HAP-1 (cell line): Measurements from ENCODE around the gene TBK1.
A peak's percentile ranks its signal among the peaks of the same experiment; 100 is the strongest.

Experiments
- DNase-seq, 2 experiments: peaks; one replicate each; pipeline ENCODE4 v3.0.0-alpha.2; 2016 to 2020; ENCODE audit warnings: low spot score in 2 of 2
- H3K27me3 ChIP-seq: fragments of 250-450 bp; sonication (Bioruptor Pico); 2 replicates; pipeline ENCODE4 v1.5.1; 2020; ENCODE audit warnings: low read depth, mild to moderate bottlenecking, moderate library complexity
- H3K36me3 ChIP-seq: fragments of 250-450 bp; sonication (Bioruptor Pico); replicated peaks from 2 replicates; pipeline ENCODE4 v1.5.1; 2020; ENCODE audit warnings: mild to moderate bottlenecking
- H3K4me1 ChIP-seq: fragments of 250-450 bp; sonication (Bioruptor Pico); 2 replicates; pipeline ENCODE4 v1.5.1; 2020; ENCODE audit warnings: mild to moderate bottlenecking
- H3K4me3 ChIP-seq: fragments of 250-450 bp; sonication (Bioruptor Pico); 2 replicates; pipeline ENCODE4 v1.5.1; 2020; ENCODE audit warnings: mild to moderate bottlenecking, moderate library complexity
- H3K9me3 ChIP-seq: fragments of 250-450 bp; sonication (Bioruptor Pico); 2 replicates; pipeline ENCODE4 v1.5.1; 2020; ENCODE audit warnings: mild to moderate bottlenecking, moderate library complexity
- in situ Hi-C: fragments of 300-500 bp; cut with MboI; formaldehyde crosslinking; loops from 3 replicates; pipeline ENCODE4 v1.14.3; 2020; ENCODE audit warnings: low sequenced_read_pairs, inconsistent platforms, mixed read lengths

The TBK1 gene

DNA sequence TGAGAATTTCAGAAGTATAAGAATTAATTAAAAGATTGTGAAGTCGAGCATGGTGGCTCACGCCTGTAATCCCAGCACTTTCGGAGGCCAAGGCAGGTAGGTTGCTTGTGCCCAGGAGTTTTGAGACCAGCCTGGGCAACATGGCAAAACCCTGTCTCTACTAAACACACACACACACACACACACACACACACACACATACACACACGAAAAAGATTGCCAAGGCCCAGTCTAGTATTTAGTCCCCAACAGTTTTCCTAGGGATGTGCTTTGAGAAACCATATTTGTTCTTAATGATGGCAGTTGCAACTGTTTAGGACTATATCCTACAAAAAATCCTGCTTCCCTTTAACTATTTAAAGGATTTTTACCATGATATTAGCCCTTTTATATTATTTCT lies 6.0 kb downstream of the TBK1 start:
- Histone ChIP-seq H3K4me1 (peaks cover 12% of the 10 kb centered on the region), H3K36me3 (peaks cover 22% of the 10 kb centered on the region), H3K4me3 (no peak overlapping the region), H3K9me3 (no peaks in the 10 kb centered on the region), H3K27me3 (no peaks in the 10 kb centered on the region)
- in situ Hi-C loops, result no loop called here
- DNase-seq, result no peak

- no peak for DNase-seq
- H3K4me1 ChIP-seq, result peaks cover 4% of the 10 kb centered on the region
- no peaks in the 10 kb centered on the region for H3K9me3 ChIP-seq
- H3K27me3 ChIP-seq, result no peaks in the 10 kb centered on the region
- H3K36me3 ChIP-seq, result peaks cover 28% of the 10 kb centered on the region
- no peak overlapping the region for H3K4me3 ChIP-seq
- in situ Hi-C loops, result no loop called here
These were observed 7.5 kb downstream of the TBK1 start for GRCh38 chr12:64459394-64459891.

GRCh38 chr12:64461634-64462414 lies 9.9 kb downstream of the TBK1 start:
- Histone ChIP-seq H3K27me3 (no peaks in the 10 kb centered on the region), H3K4me1 (peaks cover 7% of the 10 kb centered on the region), H3K4me3 (no peak overlapping the region), H3K36me3 (peaks cover 40% of the 10 kb centered on the region), H3K9me3 (no peaks in the 10 kb centered on the region)
- in situ Hi-C loops, result no loop called here
- DNase-seq, result peak; percentile 14 to 19

DNA sequence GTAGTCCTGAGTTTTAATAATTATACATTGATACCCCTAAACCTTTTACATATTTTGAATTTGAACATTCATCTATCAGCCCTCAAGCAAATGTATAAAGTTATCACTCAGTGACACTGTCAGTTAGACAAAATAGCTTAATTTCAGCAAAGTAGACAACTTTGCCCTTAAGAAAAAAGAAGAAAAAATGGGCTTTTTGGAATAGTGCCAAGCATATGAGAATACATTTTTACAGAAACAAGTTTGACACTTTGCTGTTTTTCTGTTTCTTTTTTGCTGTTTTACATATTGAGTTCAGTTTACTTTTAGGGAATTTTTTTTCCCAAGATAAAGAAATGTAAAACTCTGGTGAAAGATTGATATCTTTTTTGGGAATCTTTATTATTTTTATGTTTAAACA lies 14.3 kb downstream of the TBK1 start:
- peaks cover 7% of the 10 kb centered on the region for H3K4me1 ChIP-seq
- in situ Hi-C loops, result no loop called here
- no peak overlapping the region for H3K4me3 ChIP-seq
- peaks cover 38% of the 10 kb centered on the region for H3K36me3 ChIP-seq
- no peak for DNase-seq
- no peaks in the 10 kb centered on the region for H3K9me3 ChIP-seq
- H3K27me3 ChIP-seq, result no peaks in the 10 kb centered on the region

DNA sequence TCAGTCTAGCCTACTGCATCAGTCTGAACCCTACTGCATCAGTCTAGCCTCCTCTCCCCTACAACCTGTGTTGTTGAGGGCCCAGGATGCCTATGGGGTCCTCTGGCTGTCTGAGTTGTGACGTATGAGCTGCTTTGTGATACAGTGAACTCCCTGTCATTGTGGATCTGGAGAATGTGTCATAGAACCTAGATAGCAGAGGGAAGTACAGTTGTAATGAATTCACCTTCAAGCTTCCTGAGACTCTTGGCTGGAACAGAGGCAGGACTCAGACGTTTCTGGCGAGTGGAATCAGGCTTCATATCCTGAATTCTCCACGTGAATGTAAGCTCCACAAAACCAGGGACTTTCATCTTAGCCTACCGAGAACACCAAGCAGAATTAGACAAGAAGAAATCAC lies 17.0 kb downstream of the TBK1 start:
- Histone ChIP-seq H3K4me1 (peaks cover 2% of the 10 kb centered on the region), H3K4me3 (no peak overlapping the region), H3K9me3 (no peaks in the 10 kb centered on the region), H3K36me3 (peaks cover 37% of the 10 kb centered on the region), H3K27me3 (no peaks in the 10 kb centered on the region)
- in situ Hi-C loops, result no loop called here
- no peak for DNase-seq

- Histone ChIP-seq H3K9me3 (no peaks in the 10 kb centered on the region), H3K4me3 (no peak overlapping the region), H3K4me1 (peaks cover 2% of the 10 kb centered on the region), H3K27me3 (no peaks in the 10 kb centered on the region), H3K36me3 (peaks cover 37% of the 10 kb centered on the region)
- in situ Hi-C loops, result no loop called here
- no peak for DNase-seq
These were observed 17.7 kb downstream of the TBK1 start for GRCh38 chr12:64469455-64470142.

DNA sequence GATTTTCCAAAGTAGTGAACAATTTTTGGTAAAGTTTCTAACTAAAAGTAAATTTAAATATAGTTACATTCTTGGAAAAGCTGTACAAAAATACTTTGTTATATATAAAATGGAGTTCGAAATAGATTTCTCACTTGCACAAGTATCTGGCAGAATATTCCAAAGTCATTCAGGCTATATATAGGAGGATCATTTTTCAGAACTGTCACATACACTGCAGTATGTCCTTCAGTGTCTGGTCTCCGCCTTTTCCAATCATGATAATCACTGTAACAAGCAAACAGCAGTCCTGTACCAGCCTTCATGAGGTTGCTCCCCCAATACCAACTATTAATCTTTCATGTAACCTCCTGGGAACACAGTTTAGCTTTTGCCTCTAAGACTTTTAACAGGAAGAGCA lies 18.6 kb downstream of the TBK1 start:
- in situ Hi-C loops, result no loop called here
- peaks cover 40% of the 10 kb centered on the region for H3K36me3 ChIP-seq
- no peak for DNase-seq

GRCh38 chr12:64473176-64473575 lies 21.3 kb downstream of the TBK1 start:
- peaks cover 43% of the 10 kb centered on the region for H3K36me3 ChIP-seq

More for the DNA sequence above, 18.6 kb downstream of the TBK1 start:
- Histone ChIP-seq H3K27me3 (no peaks in the 10 kb centered on the region), H3K4me3 (no peak overlapping the region), H3K9me3 (no peaks in the 10 kb centered on the region; the same call in 1 of the 2 replicates), H3K4me1 (peaks cover 1% of the 10 kb centered on the region)

DNA sequence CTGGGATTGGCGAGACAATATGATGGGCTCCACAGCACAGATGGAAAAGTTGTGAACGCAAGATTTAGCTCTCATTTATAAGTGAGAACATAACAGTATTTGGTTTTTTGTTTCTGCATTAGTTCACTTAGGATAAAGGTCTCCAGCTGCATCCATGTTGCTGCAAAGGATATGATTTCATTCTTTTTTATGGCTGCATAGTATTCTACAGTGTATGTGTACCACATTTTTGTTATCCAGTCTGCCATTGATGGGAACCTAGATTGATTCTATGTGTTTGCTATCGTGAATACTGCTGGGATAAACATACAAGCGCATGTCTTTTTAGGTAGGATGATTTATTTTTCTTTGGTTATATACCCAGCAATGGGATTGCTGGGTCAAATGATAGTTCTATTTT lies 23.6 kb downstream of the TBK1 start:
- no peak overlapping the region for H3K4me3 ChIP-seq
- no peak for DNase-seq
- in situ Hi-C loops, result no loop called here
- H3K9me3 ChIP-seq, result no peaks in the 10 kb centered on the region; the same call in 1 of the 2 replicates
- peaks cover 3% of the 10 kb centered on the region; the same call in 1 of the 2 replicates for H3K4me1 ChIP-seq
- peaks cover 42% of the 10 kb centered on the region for H3K36me3 ChIP-seq
- H3K27me3 ChIP-seq, result no peaks in the 10 kb centered on the region

More at GRCh38 chr12:64473176-64473575, 21.3 kb downstream of the TBK1 start:
- H3K4me3 ChIP-seq, result no peak overlapping the region
- no peaks in the 10 kb centered on the region; the same call in 1 of the 2 replicates for H3K9me3 ChIP-seq
- DNase-seq, result no peak
- in situ Hi-C loops, result no loop called here
- H3K27me3 ChIP-seq, result no peaks in the 10 kb centered on the region
- H3K4me1 ChIP-seq, result no peaks in the 10 kb centered on the region

DNA sequence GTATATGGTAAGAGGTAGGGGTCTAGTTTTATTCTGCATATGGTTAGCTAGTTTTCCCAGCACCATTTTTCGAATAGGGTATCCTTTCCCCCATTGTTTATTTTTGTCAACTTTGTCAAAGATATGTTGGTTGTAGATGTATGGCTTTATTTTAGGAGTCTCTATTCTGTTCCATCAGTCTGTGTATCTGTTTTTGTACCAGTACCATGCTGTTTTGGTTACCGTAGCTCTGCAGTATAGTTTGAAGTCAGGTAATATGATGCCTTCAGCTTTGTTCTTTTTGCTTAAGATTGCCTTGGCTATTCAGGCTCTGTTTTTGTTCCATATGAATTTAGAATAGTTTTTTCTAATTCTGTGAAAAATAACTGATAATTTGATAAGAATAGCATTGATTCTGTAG lies 24.9 kb downstream of the TBK1 start:
- in situ Hi-C loops, result no loop called here
- DNase-seq, result no peak
- Histone ChIP-seq H3K4me1 (peaks cover 3% of the 10 kb centered on the region; the same call in 1 of the 2 replicates), H3K36me3 (peaks cover 38% of the 10 kb centered on the region), H3K27me3 (no peaks in the 10 kb centered on the region), H3K9me3 (no peaks in the 10 kb centered on the region; the same call in 1 of the 2 replicates), H3K4me3 (no peak overlapping the region)

DNA sequence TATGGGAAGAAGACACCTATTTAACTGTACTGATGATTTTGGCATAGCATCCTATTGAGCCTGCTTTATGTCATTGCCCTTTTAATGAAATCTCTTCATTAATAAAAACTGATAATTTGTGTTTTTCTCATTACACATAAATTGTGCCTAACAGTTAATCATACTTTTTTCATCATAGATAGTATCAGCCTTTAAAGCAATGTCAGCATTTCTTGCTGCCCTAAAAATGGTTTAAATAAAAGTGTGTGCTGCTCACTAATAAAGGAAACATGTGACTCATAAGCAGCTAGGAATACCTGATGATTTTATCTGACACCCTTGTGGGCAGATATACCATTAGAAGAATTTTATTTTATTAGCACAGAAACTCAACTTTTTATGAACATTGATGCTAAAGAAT lies 26.7 kb downstream of the TBK1 start:
- DNase-seq, result no peak
- no peak overlapping the region for H3K4me3 ChIP-seq
- peaks cover 3% of the 10 kb centered on the region; the same call in 1 of the 2 replicates for H3K4me1 ChIP-seq
- H3K36me3 ChIP-seq, result peaks cover 49% of the 10 kb centered on the region
- H3K27me3 ChIP-seq, result no peaks in the 10 kb centered on the region
- in situ Hi-C loops, result no loop called here
- H3K9me3 ChIP-seq, result no peaks in the 10 kb centered on the region; the same call in 1 of the 2 replicates

GRCh38 chr12:64480148-64480547 lies 28.2 kb downstream of the TBK1 start:
- Histone ChIP-seq H3K4me3 (no peak overlapping the region), H3K36me3 (peaks cover 47% of the 10 kb centered on the region), H3K9me3 (no peaks in the 10 kb centered on the region; the same call in 1 of the 2 replicates), H3K27me3 (no peaks in the 10 kb centered on the region), H3K4me1 (peaks cover 3% of the 10 kb centered on the region; the same call in 1 of the 2 replicates)
- DNase-seq, result peak in 1 of 2 experiments; percentile 15
- in situ Hi-C loops, result no loop called here

- no peak for DNase-seq
- H3K4me1 ChIP-seq, result no peaks in the 10 kb centered on the region
- H3K36me3 ChIP-seq, result peaks cover 41% of the 10 kb centered on the region
- H3K4me3 ChIP-seq, result no peak overlapping the region
- in situ Hi-C loops, result no loop called here
- H3K9me3 ChIP-seq, result no peaks in the 10 kb centered on the region
- H3K27me3 ChIP-seq, result no peaks in the 10 kb centered on the region
These were observed 34.7 kb downstream of the TBK1 start for GRCh38 chr12:64486657-64487056.

DNA sequence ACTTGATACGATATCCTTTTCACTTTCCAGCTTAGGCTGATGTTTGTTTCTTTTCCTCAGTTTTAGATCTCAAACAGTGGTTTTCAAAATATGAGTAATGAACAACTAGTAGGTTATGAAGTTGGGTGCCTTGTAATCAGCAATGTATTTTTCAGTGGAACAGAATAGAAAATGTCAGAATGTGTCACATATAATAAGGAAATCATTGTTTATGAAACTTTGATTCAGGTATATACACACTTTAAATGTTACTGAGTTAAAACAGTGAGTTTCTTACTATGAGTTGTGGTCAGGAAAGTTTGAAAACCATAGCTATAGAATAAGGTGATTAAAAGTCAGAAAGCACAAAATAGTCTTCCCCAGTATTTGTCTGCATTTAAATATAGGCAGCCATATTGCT lies 39.8 kb downstream of the TBK1 start:
- Histone ChIP-seq H3K36me3 (peaks cover 33% of the 10 kb centered on the region), H3K4me1 (peaks cover 6% of the 10 kb centered on the region), H3K9me3 (no peaks in the 10 kb centered on the region), H3K27me3 (no peaks in the 10 kb centered on the region), H3K4me3 (no peak overlapping the region)
- in situ Hi-C loops, result no loop called here
- no peak for DNase-seq
